Measurements from ENCODE around the gene GJB5. TPM values are rescaled to one million over a fixed set of nuclear protein-coding genes. Genes with fewer than 3 reads are reported as not detected.

Gene GJB5
- total and polyA plus RNA-seq, 9 of the 15 experiments (the other 6 are each of a cell fraction or from before 2014, with no cell fraction given): 0.04 TPM; not detected in 8

DNA sequence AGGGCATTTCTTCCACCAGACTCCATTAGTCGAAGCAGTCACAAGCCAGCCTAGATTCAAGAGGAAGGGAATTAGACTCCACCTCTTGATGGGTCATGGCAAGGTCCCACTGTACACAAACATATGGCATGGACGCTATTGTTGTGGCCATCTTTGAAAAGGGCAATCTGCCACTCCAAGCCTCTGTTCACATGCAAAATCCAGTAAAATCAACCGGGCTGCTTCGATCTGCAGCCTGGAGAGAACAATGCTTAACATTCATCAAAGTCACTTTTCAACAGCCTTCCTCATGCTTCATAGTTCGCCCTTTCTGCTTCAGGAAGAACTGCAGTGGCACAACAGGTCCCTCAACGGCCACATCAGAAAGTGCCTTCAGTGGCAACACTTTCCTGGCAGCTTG is 28.0 kb upstream of the GJB5 start:
- ChIA-PET CTCF (ENCODE audit: low intra/inter-chr PET ratio) (no interaction called here), POLR2A (no interaction called here)
- Histone ChIP-seq H3K9me1 (ENCODE audit: control insufficient read depth, insufficient read depth, low read length) (no peaks in the 10 kb centered on the region), H3K9me3 (replicated peaks; ENCODE audit: control insufficient read depth, insufficient read depth, low read depth, low read length) (no peaks in the 10 kb centered on the region), H3K4me1 (replicated peaks in 1 of 2; ENCODE audit: control insufficient read depth in 2 of 2, insufficient read depth in 2 of 2, low read length in 2 of 2) (no peaks in the 10 kb centered on the region), H3K36me3 (ENCODE audit: control insufficient read depth, insufficient read depth, low read length) (no peaks in the 10 kb centered on the region), H4K20me1 (replicated peaks; ENCODE audit: control insufficient read depth, insufficient read depth, low read length) (0 out of 2 replicates have a peak, but pooled peaks cover 5% of the 10 kb centered on the region), H3K9ac (ENCODE audit: insufficient read depth in 1 of 2, low read depth in 2 of 2, low read length in 2 of 2) (no peak overlapping the region), H3K4me2 (ENCODE audit: insufficient read depth, low read length) (no peak overlapping the region), H3K4me3 (no peak overlapping the region), H2AFZ (ENCODE audit: low read depth, low read length) (no peak overlapping the region), H3K79me2 (ENCODE audit: control insufficient read depth, insufficient read depth, low read length) (no peaks in the 10 kb centered on the region), H3K27ac (ENCODE audit: extremely low read depth, low read depth, low read length) (no peak overlapping the region), H3K27me3 (ENCODE audit: control insufficient read depth in 2 of 2, insufficient read depth in 2 of 2, low read length in 2 of 2) (peaks cover 0 to 5% of the 10 kb centered on the region in 2 experiments; a peak in 2 of 5 replicates)
- ATAC-seq (no peak), DNase-seq (ENCODE audit: extremely low read depth in 1 of 4, low spot score in 3 of 4) (no peak), FAIRE-seq (no peak)
- TF ChIP-seq YY1 (IDR thresholded peaks at IDR 0.05; ENCODE audit: borderline replicate concordance in 1 of 3, control insufficient read depth in 1 of 3, extremely low read depth in 1 of 3, insufficient read depth in 3 of 3, insufficient read length in 1 of 3, insufficient replicate concordance in 2 of 3, low read depth in 1 of 3, low read length in 2 of 3) (peak in 1 of 3 experiments; percentile 48), NFXL1 (CRISPR knock-in tag; IDR thresholded peaks at IDR 0.05) (no peak)
- no TSS peak for BruUV-seq (replicated peaks)
- intact Hi-C loops (cut with micrococcal nuclease): no loop called here
- in situ Hi-C loops (cut with MboI): no loop called here
- WGBS (ENCODE audit: insufficient coverage, low coverage, missing lambda C conversion rate): 1% methylated on average over 6 of the region's 6 CpGs

DNA sequence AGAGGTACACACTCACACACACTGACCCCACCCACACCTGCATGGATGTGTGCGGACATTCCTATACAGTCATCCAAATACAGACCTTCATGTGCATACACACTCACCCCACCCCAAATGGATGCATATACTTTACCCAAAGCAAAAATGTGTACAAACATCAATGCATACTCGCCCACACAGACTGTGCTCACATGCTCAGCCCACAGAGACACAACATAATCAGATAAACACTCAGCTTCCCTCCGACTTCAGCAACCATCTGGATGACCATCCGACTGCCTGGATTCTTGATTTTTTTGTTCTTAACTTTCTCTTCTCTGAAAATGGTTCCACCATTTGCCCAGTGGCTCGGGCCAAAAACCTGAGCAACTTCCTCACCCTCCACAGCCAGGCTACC is 24.4 kb upstream of the GJB5 start:
- Histone ChIP-seq H3K9me3 (replicated peaks; ENCODE audit: control insufficient read depth, insufficient read depth, low read depth, low read length) (no peaks in the 10 kb centered on the region), H3K27me3 (ENCODE audit: control insufficient read depth in 2 of 2, insufficient read depth in 2 of 2, low read length in 2 of 2) (peaks cover 5 to 8% of the 10 kb centered on the region in 2 experiments; a peak in 3 of 5 replicates), H2AFZ (ENCODE audit: low read depth, low read length) (no peak overlapping the region), H3K4me1 (replicated peaks in 1 of 2; ENCODE audit: control insufficient read depth in 2 of 2, insufficient read depth in 2 of 2, low read length in 2 of 2) (no peaks in the 10 kb centered on the region), H3K9me1 (ENCODE audit: control insufficient read depth, insufficient read depth, low read length) (no peaks in the 10 kb centered on the region), H3K4me2 (ENCODE audit: insufficient read depth, low read length) (no peak overlapping the region), H3K36me3 (ENCODE audit: control insufficient read depth, insufficient read depth, low read length) (no peaks in the 10 kb centered on the region), H3K9ac (ENCODE audit: insufficient read depth in 1 of 2, low read depth in 2 of 2, low read length in 2 of 2) (no peak overlapping the region), H4K20me1 (replicated peaks; ENCODE audit: control insufficient read depth, insufficient read depth, low read length) (0 out of 2 replicates have a peak, but pooled peaks cover 9% of the 10 kb centered on the region), H3K4me3 (no peak overlapping the region), H3K27ac (ENCODE audit: extremely low read depth, low read depth, low read length) (no peak overlapping the region), H3K79me2 (ENCODE audit: control insufficient read depth, insufficient read depth, low read length) (no peaks in the 10 kb centered on the region)
- WGBS (ENCODE audit: insufficient coverage, low coverage, missing lambda C conversion rate): 1% methylated on average over 5 of the region's 5 CpGs
- no peak for DNase-seq (ENCODE audit: extremely low read depth in 1 of 4, low spot score in 3 of 4)
- FAIRE-seq: no peak
- intact Hi-C loops (cut with micrococcal nuclease) (no loop called here), in situ Hi-C loops (cut with MboI) (no loop called here)
- ChIA-PET POLR2A (interaction anchor here (0.6 kb wide), 1 partner anchor 9 kb away, joined by 3 read pairs; no protein-coding TSS in a partner anchor), CTCF (ENCODE audit: low intra/inter-chr PET ratio) (no interaction called here)
- no TSS peak for BruUV-seq (replicated peaks)
- ATAC-seq: no peak
- TF ChIP-seq CHD2 (IDR thresholded peaks at IDR 0.05; ENCODE audit: low read depth, low read length) (no peak), ZNF41 (CRISPR knock-in tag; conservative IDR thresholded peaks at IDR 0.05) (no peak), SMARCC2 (IDR thresholded peaks at IDR 0.05; ENCODE audit: low read depth) (no peak), ZNF76 (CRISPR knock-in tag; IDR thresholded peaks at IDR 0.05; ENCODE audit: borderline replicate concordance) (no peak), EP300 (IDR thresholded peaks at IDR 0.05; ENCODE audit: low read length) (no peak), SPI1 (IDR thresholded peaks at IDR 0.05; ENCODE audit: borderline replicate concordance, low read depth, low read length) (no peak), ZFP30 (CRISPR knock-in tag; IDR thresholded peaks at IDR 0.05; ENCODE audit: borderline replicate concordance) (no peak), TRIM28 (IDR thresholded peaks at IDR 0.05) (no peak), ZNF764 (CRISPR knock-in tag; IDR thresholded peaks at IDR 0.05; ENCODE audit: low read depth) (no peak), NELFE (IDR thresholded peaks at IDR 0.05; ENCODE audit: insufficient read depth, insufficient read length) (no peak), ZNF586 (CRISPR knock-in tag; conservative IDR thresholded peaks at IDR 0.05) (no peak)
- TF ChIP-seq, protein P1, sequence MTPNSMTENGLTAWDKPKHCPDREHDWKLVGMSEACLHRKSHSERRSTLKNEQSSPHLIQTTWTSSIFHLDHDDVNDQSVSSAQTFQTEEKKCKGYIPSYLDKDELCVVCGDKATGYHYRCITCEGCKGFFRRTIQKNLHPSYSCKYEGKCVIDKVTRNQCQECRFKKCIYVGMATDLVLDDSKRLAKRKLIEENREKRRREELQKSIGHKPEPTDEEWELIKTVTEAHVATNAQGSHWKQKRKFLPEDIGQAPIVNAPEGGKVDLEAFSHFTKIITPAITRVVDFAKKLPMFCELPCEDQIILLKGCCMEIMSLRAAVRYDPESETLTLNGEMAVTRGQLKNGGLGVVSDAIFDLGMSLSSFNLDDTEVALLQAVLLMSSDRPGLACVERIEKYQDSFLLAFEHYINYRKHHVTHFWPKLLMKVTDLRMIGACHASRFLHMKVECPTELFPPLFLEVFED (CRISPR knock-in tag; conservative IDR thresholded peaks at IDR 0.05): no peak

All from K562 (cell line).